Superior temporal gyrus (tissue), 1 donor: Measurements from ENCODE around the gene HELZ.
"Not testable (repeated sequence)": the region's sequence is repeated elsewhere in the genome, so short reads cannot be mapped to it uniquely, and the experiment has no call there.

ENCODE experiments used
- DNase-seq: peaks from one replicate; pipeline ENCODE4 v3.0.0-alpha.2; 2016; ENCODE audit errors: extremely low spot score

Gene HELZ

GRCh38 chr17:67270416-67270815 is 25.4 kb upstream of the HELZ start:
- no peak for DNase-seq

- no peak for DNase-seq
Observed at GRCh38 chr17:67266496-67266895, 21.5 kb upstream of the HELZ start.

GRCh38 chr17:67265436-67266019 is 20.5 kb upstream of the HELZ start:
- no peak for DNase-seq

- DNase-seq = no peak
Observed at GRCh38 chr17:67262435-67263117, 17.6 kb upstream of the HELZ start.

- DNase-seq = no peak
Observed at GRCh38 chr17:67260170-67260987, 15.4 kb upstream of the HELZ start.

- DNase-seq = no peak
Observed at GRCh38 chr17:67258821-67259468, 13.9 kb upstream of the HELZ start.

GRCh38 chr17:67256075-67256732 is 11.2 kb upstream of the HELZ start:
- DNase-seq = no peak

GRCh38 chr17:67253384-67253783 is 8.4 kb upstream of the HELZ start:
- DNase-seq = no peak

GRCh38 chr17:67251586-67251985 is 6.6 kb upstream of the HELZ start:
- not testable (repeated sequence) for DNase-seq

- DNase-seq = no peak
Observed at GRCh38 chr17:67248291-67248690, 3.3 kb upstream of the HELZ start.

- no peak for DNase-seq
Observed at GRCh38 chr17:67247416-67247900, 2.5 kb upstream of the HELZ start.

DNA sequence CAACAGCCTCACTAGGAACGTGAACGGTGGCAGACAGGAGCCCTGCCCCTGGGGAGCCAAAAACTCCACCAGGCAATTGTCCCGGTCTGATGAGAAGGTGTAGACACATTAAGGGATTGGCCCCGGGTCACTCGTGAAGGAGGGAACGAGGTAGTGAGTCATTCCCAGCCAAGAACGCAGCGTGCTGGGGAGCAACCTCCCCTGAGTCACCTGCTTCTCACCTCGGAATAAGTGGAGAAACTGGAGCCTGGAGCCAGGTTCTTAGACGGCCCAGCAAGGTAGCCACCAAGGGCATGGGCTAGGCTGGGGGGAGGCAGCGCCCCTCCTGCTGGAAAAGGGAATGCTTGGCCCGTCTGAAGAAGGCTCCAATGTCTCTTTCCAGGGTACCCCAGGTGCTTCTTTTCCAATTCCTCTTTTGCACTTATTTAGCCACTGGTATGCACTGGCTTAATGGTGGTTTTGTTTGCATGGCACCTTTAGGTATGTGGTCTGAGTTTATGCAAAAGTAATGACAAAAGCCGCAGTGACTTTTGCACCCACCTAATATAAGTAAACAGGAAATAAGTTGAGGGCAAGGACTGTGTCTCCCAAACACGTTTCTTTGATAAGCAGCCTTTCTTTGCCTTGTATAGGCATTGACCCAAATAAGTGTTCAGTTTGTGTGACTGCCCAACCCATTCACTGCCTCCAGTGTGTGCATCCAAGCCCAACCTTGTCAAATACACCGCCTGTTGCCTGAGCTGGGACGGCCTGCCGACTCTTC is 1.8 kb upstream of the HELZ start:
- no peak for DNase-seq

- DNase-seq = no peak
Observed at GRCh38 chr17:67246403-67246652, 1.3 kb upstream of the HELZ start.

DNA sequence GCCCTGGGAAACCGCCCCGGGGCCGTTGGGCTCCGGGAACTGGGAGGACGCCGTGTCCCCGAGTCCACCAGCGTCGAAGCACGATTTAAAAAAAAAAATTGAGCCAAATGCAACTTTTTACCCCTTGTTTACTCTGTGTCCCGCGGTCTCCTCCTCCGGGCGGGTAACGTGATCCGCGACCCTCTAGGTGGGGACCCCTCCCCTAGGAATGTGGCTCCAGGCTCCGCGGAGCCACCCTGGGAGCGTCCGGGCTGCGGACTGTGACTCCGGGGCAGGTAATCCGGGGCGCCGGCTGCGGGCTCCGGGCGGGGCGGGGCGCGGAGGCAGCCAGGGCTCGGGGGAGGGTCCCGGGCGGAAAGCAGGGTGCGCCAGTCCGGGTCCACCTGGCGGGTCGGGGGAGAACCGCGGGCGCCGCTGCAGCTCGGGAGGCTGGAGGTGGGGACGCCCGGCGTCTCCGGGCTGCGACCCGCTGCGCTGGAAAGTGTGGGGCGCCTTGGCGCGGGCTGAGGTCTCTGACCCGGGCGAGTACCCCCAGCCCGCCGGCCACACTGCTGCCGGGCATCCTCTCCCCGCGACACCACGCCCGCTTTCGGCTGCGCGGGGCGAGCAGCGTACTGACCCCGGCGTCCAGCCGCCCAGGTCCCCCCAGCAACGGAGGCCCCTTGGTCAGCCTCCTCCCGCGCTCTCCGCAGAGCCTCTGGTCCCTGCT is 852 bp upstream of the HELZ start:
- DNase-seq = no peak

- DNase-seq = no peak
Observed at GRCh38 chr17:67244431-67245072, 444 bp downstream of the HELZ start.

- no peak for DNase-seq
Observed at GRCh38 chr17:67243284-67243683, 1.7 kb downstream of the HELZ start.

- DNase-seq = no peak
Observed at GRCh38 chr17:67241719-67242341, 3.2 kb downstream of the HELZ start.

DNA sequence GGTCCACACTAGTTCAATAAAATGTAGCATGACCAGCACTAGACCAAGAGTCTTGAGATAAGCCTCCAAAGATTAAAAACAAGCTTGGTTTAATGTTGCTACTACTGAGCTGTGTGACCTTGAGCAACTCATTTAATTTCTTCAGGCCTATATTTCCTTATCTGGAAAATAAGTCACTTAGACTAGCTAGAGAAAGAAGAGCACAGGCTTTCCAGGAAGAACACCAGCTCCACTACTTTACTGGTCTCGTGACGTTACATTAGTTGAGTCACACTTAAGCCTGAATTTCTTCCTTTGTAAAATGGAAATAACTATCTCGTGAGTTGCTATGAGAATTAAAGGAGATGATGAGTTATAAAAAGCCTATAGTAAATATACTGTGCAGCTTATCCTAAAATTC is 5.4 kb downstream of the HELZ start:
- no peak for DNase-seq

- no peak for DNase-seq
Observed at GRCh38 chr17:67238991-67239390, 6.0 kb downstream of the HELZ start.

GRCh38 chr17:67232441-67232840 is 12.6 kb downstream of the HELZ start:
- no peak for DNase-seq
